Breast epithelium (tissue), 3 donors: ENCODE data around the gene RCOR1.

Experiments
- POLR2A ChIP-seq: fragments of 450-650 bp; IDR thresholded peaks from one replicate; pipeline ENCODE4 v1.6.1; 2016; ENCODE audit warnings: antibody characterized with exemption, mild to moderate bottlenecking, moderate library complexity
- POLR2AphosphoS5 ChIP-seq, 3 donors: sonication (generic); formaldehyde crosslinking; IDR thresholded peaks; one replicate each; pipeline ENCODE4 v1.6.1; 2017; ENCODE audit warnings: antibody characterized with exemption in 3 of 3
- TF ChIP-seq, protein P1 (sequence below), 3 donors: fragments of 450-650 bp; IDR thresholded peaks; one replicate each; pipeline ENCODE4 v1.5.1; 2016 to 2017; ENCODE audit warnings: antibody characterized with exemption in 3 of 3, mild to moderate bottlenecking in 3 of 3, moderate library complexity in 3 of 3

DNA sequence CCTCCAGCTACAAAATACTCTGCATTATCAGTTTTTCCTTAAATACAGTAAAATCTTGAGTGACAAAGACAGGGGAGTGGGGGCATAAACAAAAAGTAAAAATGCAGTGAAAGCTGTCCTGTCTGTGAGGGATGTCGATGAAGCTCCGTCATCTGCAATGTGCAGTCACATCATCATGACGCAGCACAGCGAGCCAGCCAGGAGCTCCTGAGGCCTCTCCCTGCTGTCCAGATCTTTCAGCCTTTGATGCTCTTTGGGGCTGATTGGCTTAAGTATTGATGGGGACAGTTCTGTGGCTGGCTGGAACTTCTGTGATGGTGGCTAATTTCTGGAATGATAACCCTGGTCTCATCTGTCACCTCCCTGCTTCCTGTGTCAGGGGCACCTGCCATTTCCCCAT is 130.2 kb downstream of the RCOR1 start:
- TF ChIP-seq, protein P1, sequence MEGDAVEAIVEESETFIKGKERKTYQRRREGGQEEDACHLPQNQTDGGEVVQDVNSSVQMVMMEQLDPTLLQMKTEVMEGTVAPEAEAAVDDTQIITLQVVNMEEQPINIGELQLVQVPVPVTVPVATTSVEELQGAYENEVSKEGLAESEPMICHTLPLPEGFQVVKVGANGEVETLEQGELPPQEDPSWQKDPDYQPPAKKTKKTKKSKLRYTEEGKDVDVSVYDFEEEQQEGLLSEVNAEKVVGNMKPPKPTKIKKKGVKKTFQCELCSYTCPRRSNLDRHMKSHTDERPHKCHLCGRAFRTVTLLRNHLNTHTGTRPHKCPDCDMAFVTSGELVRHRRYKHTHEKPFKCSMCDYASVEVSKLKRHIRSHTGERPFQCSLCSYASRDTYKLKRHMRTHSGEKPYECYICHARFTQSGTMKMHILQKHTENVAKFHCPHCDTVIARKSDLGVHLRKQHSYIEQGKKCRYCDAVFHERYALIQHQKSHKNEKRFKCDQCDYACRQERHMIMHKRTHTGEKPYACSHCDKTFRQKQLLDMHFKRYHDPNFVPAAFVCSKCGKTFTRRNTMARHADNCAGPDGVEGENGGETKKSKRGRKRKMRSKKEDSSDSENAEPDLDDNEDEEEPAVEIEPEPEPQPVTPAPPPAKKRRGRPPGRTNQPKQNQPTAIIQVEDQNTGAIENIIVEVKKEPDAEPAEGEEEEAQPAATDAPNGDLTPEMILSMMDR (IDR thresholded peaks at IDR 0.05): no peak
- TF ChIP-seq POLR2A: no peak
- no peak for TF ChIP-seq POLR2AphosphoS5 (IDR thresholded peaks at IDR 0.05)
